Measurements from ENCODE around the gene CDK11A.

Gene CDK11A

DNA sequence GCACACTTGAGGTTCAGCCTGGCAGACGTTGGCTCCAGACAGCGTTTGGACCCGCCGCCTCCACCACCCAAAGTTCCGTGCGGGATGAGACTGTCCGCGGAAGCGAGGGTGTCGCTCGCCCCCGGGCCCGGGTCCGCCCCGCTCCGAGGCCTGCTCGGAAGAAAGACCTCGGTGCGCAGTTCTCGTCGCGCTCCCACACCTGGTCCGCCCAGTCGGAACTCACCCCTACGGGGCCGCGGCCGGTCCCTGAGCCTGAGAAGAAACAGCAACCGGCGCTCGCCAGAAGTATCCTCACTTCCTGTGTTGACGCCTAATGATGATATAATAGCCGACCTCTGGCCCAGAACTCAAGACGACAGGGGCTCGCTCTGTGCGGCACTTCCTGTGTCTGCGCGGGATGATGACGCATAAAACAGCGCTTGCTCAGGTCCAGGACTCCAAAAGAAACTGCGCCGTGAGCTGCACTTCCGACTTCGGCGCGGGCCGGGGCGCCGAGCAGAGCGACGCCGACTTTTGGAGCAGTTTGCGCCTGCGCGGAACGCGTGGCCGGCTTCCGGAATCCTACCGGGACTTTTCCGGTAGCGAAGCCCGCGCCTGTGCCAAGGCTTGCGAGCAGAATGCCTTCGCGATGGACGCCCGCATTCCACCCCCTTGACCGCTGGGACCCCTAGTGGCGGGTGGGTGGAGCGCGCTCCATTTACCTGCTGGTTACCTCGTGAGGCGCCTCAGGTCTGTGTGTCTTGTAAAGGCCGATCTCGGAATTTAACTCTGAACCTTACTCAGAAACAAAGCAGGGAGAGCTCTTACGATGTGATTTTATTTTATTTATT lies at the start of gene CDK11A:
Gene CDK11A (minus strand): TSS at position 323 of the 830 bp plus-strand sequence. CDS start 1,539 bp downstream, outside the sequence.
- peak; percentile 99 for DNase-seq (ENCODE audit: low spot score)

- DNase-seq (ENCODE audit: low spot score), result no peak
These were observed 49.7 kb upstream of the CDK11A start for GRCh38 chr1:1773874-1774273.

GRCh38 chr1:1771096-1771495 lies 46.9 kb upstream of the CDK11A start:
- no peak for DNase-seq (ENCODE audit: low spot score)

DNA sequence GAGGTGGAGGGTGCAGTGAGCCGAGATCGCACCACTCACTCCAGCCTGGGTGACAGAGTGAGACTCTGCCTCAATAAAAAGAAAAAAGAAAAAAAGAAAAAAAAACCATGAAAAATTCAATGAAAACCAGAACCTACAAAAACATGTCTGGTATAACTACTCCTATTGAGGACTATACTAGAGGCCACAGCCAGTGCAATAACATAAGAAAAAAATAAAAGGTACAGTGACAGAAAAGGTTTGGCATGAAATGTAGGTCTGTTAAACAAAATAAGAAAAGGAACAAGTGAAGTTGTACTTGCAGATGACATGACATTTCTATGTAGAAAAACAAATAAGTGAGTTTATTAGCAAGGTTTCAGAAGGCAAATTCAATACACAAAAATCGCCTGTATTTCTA lies 45.9 kb upstream of the CDK11A start:
- no peak for DNase-seq (ENCODE audit: low spot score)

DNA sequence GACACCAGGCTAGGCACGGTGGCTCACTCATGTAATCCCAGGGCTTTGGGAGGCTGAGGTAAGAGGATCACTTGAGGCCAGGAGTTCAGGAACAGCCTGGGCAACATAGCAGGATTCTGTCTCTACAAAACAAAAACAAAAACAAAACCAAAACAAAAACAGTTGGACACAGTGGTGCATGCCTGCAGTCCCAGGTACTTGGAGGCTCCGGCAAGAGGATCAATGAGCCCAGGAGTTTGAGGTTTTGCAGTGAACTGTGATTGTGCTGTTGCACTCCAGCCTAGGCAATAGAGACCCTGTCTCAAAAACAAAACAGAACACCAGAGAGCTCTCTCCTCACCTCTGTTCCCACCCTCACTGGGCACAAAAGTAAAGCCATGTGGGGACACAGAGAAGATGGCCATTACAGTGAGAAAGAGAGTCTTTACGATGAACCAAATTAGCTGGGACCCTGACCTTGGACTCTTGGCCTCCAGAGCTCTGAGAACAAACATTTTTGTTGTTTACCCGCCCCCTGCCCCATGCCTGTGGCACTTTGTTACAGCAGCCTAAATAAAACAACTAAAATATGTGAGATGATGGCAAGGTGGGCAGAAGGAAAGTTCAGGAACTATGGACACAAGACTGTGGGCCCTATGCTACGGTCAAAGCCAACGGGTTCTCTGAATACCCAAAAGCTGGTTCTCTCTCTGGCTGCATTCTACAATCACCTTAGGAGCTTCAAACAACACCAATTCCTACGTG lies 44.3 kb upstream of the CDK11A start:
- DNase-seq (ENCODE audit: low spot score), result no peak

GRCh38 chr1:1764876-1765470 lies 40.8 kb upstream of the CDK11A start:
- no peak for DNase-seq (ENCODE audit: low spot score)

DNA sequence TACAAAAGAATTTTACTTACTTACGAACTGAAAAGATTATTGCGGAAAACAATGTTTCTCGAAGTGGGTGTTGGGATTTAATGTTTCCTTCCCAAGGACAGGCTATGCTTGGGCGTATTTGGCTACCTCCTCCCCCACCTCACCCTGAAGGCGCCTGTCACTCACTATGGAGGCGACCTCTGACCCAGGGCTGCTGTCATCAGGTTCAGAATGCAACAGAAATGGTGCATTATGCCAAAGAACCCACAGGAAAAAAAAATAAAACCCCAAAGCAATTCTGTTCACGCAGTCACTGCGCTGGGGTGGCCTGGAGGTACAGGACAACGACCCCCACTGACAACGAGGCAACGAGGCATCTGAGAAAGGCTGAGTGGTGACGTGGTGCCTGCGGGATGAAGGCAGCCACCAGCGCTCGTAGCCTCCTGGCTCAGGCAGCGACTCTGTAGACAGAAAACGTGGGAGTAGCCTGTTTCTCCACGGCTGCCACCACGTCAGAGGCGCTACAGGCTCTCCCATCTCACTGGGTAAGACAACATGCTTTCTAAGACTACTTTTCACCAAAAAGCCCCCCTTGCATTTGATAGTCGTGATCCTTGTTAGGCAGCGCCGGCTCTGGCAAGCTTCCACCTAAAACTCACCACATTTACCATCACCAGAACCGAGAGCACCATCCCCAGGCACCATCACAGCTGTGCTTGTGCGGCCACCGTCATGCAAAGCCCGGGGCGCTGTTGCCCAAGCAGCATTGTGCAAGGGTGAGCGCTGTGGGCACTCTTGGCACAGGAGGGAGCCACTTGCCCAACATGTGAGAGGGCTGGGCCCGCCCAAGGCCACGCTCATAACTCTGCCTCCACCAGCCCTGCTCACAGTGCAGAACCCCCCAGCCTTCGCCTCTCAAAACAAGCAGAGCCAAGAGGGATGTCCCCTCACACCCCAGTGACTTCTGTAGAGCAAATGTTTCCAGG lies 39.8 kb upstream of the CDK11A start:
- no peak for DNase-seq (ENCODE audit: low spot score)

DNA sequence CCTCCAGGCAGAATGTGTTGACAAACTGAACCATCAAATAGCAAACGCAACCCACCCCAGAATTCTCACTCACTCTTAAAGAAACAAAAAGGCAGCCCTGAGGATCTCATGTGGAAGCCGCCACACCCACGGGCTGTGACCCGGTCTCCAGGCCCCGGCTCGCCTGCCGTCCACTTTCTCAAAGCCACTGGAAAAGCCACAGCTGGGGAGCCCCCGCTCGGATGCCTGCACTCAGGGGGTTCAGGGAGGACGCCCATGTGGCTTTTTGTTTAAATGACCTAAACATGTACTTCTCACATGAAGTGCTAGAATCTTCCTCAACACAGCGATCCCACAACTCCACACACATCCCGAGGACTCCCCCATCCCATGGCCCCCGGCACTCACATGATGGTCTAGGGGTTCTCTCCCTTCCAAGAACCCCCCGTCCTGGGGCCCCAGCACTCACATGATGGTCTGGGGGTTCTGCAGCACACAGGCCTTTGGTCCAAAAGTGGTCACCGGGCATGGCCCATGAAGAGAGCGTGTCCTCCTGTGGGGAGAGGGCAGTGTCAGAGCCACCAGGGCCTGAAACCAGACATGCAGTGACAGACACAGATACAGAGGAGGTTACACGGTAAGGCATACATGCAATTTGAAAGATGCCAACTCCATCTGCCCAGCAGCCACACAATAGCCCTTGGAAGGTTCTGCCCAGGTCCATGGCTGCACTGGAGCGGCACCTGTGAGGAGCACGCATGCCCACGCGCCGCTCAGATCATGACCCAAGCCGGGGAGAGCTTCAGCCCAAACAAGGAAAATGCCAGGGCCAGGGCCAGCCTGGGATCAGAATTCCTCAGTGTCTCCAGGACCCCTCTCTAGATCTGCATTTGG lies 37.6 kb upstream of the CDK11A start:
- DNase-seq (ENCODE audit: low spot score), result no peak

DNA sequence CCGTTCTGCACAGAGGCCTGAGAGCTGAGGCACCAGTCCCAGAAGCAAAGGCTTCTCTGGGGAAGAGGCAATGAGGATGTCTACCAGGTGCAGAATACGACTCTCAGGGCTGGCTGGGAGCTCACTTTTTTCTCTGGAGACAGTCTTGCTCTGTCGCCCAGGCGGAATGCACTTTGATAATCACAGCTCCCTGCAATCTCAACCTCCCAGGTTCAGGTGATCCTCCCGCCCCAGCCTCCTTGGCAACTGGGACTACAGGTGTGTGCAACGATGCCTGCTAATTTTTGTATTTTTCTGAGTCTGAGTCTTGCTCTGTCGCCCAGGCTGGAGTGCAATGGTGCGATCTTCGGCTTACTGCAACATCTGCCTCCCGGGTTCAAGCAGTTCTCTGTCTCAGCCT lies 36.6 kb upstream of the CDK11A start:
- DNase-seq (ENCODE audit: low spot score), result no peak

DNA sequence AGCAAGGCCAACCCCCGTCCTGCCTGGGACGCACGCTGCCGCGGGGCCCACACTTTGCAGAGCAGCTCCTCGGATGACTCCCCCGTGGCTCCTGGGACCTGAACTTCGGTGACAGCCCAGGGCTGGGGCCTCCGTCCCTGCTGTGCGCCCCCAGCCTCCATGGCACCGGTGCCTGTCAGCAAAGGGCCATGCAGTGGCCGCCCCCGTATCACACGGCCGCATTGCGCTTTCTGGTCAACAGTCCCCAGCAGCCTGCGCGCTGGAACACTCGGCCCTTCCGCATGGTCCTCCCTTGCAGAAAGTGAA lies 36.1 kb upstream of the CDK11A start:
- DNase-seq (ENCODE audit: low spot score), result no peak

DNA sequence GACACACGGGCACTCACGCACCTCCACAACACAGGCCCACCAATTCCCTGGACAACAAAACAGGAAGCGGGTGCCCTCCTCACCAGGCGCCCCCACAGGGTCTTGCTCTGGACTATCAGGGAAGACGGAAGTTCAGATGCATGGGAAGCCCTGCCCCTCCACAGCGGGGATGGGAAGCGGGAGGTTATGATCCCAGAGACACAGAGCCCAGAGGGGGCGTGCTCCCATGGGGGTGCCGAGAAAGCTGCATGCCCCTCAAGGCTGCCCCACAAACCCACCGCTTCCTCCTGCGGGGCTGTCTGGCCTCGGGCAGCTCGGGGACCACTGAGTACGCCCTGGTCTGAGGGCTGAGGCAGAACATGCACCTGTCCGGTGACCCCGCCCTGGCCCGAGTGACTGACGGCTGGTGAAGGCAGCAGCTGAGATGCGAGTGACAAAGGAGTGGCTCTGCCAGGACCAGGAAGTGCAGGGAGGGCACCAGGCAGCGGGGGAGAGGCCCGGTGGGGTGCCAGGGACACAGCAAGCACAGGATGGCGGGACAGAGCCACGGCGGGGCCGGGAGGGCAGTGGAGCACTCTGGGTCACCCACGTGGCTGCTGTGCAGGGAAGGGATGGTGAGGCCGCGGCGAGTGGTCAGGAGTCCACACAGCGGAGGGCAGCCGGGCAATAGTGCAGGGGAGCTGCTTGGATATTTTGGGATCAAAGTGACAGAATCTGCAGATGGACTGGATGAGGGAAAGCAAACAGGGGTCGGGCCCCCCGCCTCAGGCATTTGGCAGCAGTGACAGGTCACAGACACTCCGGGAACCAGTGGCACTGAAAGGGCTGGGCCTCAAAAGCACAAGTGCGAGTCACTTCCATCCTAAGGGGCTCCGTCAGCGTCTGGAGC lies 35.5 kb upstream of the CDK11A start:
- no peak for DNase-seq (ENCODE audit: low spot score)

- peak; percentile 69 for DNase-seq (ENCODE audit: low spot score)
These were observed 34.7 kb upstream of the CDK11A start for GRCh38 chr1:1758692-1759455.

DNA sequence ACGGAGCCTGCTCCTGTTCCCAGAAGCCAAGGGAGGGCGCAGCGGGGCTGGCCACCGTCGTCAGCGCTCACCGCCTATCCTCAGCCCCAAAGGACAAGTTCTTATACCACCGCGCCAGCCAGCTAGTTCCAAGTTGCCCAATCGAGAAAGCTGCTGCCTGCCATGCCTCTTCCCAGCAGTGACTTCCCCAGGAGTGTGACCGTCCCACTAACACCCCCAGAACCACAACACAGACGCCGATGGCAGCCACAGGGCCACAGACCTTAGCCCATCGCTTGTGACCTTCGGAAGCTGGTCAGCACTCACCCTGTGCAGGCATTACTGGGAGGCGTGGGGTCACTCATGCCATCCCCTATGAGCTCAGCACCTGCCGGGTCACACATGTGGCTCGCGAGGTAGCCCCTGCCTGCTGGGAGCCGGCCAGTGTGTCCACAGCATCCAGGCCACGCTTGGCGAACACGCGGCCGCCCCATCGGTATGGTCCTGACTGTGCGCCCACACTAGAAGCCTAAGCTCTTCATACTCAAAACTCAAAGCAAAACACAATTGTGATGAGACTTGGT lies 34.0 kb upstream of the CDK11A start:
- no peak for DNase-seq (ENCODE audit: low spot score)

GRCh38 chr1:1757422-1758058 lies 33.4 kb upstream of the CDK11A start:
- no peak for DNase-seq (ENCODE audit: low spot score)

DNA sequence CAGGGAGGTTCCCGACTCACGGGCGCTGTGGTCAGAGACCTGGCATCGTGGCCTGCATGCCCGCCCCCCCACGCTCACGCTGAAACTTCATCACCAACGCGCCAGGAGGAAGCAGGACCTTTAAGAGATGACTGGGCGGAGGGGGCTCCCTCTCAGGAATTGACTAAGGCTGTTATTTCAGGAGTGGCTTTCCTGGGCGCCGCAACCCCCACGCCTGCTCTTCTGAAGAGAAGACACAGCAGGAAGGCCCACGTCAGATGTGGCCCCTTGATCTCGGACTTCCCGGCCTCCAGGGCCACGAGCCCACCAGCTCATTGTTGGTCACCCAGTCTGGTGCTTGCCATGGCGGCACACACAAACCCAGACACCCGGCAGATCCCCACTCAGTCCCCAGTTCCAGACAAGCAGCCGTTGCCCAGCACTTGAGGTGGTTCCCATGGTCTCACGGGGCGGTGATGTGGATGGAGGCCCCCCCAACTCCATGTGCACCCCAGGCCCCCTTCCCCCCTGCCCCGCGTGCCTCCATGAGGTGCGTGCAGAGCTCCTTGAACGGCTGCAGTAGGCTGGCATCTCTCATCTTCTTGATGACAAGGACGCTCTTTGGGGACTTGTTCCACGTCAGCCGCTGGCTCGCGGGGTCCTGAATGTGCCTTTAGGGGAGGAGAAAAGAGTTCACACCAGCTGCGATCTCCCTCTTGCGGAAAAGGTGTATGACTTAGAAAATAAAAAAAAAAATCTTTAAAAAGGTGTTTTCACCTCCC lies 32.7 kb upstream of the CDK11A start:
- no peak for DNase-seq (ENCODE audit: low spot score)

GRCh38 chr1:1755852-1756251 lies 31.7 kb upstream of the CDK11A start:
- no peak for DNase-seq (ENCODE audit: low spot score)

- no peak for DNase-seq (ENCODE audit: low spot score)
These were observed 31.3 kb upstream of the CDK11A start for GRCh38 chr1:1755426-1755825.
